CD8-positive, alpha-beta T cell (primary cell): Measurements from ENCODE around the gene GLIPR1L2. TPM values are rescaled to one million over a fixed set of nuclear protein-coding genes. Genes with fewer than 3 reads are reported as not detected.

Experiments
- total RNA-seq, 46 experiments: library from RNA in 2 of 46; stranded (reverse) in 2 of 46; gene quantifications; one replicate each; pipeline ENCODE4 v1.2.3 and lab custom pipeline; 2021 to 2026

GLIPR1L2 gene
- total RNA-seq, 2 experiments from 2014 or later: not detected

Other genes starting within 250 kb of the GLIPR1L2 start
- not detected for gene KCNC2, start 181.2 kb upstream of the GLIPR1L2 start, total RNA-seq
- gene CAPS2, start 60.8 kb upstream of the GLIPR1L2 start, total RNA-seq: 1 to 10 TPM; 1.5 to 2.2 TPM
- not detected for gene GLIPR1L1, start 56.4 kb upstream of the GLIPR1L2 start, total RNA-seq
- 10 to 100 TPM; 20.8 to 23.1 TPM for gene GLIPR1, start 89.7 kb downstream of the GLIPR1L2 start, total RNA-seq
- 100 to 1,000 TPM; 158 to 161 TPM for gene KRR1, start 120.5 kb downstream of the GLIPR1L2 start, total RNA-seq